WI38 (cell line): ENCODE data around the gene MITD1.
"Not testable (repeated sequence)": the region's sequence is repeated elsewhere in the genome, so short reads cannot be mapped to it uniquely, and the experiment has no call there.

Source experiments
- H3K4me3 ChIP-seq: 2 replicates; pipeline ENCODE4 v1.5.1; 2011; ENCODE audit warnings: low read depth, mild to moderate bottlenecking, control low read depth, low read length
- CTCF ChIP-seq: IDR thresholded peaks from 2 replicates; pipeline ENCODE4 v1.5.1; 2012; ENCODE audit warnings: low read depth, mild to moderate bottlenecking, control low read depth, low read length

The MITD1 gene

GRCh38 chr2:99198103-99198841, 17.4 kb upstream of the MITD1 start:
- TF ChIP-seq CTCF, result no peak
- H3K4me3 ChIP-seq, result no peak overlapping the region

- not testable (repeated sequence) for H3K4me3 ChIP-seq
Observed at GRCh38 chr2:99192364-99192763, 11.5 kb upstream of the MITD1 start.

GRCh38 chr2:99190548-99190947, 9.7 kb upstream of the MITD1 start:
- H3K4me3 ChIP-seq, result no peak overlapping the region
- no peak for TF ChIP-seq CTCF

- H3K4me3 ChIP-seq, result no peak overlapping the region
- TF ChIP-seq CTCF, result no peak
Observed at GRCh38 chr2:99188357-99188756, 7.5 kb upstream of the MITD1 start.

- H3K4me3 ChIP-seq, result no peak overlapping the region
- no peak for TF ChIP-seq CTCF
Observed at GRCh38 chr2:99187011-99187410, 6.2 kb upstream of the MITD1 start.

- TF ChIP-seq CTCF, result no peak
- no peak overlapping the region for H3K4me3 ChIP-seq
Observed at GRCh38 chr2:99184811-99185210, 4.0 kb upstream of the MITD1 start.

- H3K4me3 ChIP-seq, result no peak overlapping the region
- no peak for TF ChIP-seq CTCF
Observed at GRCh38 chr2:99183025-99183424, 2.2 kb upstream of the MITD1 start.

- TF ChIP-seq CTCF, result no peak
- H3K4me3 ChIP-seq, result peak overlapping the region; percentile 73
Observed at GRCh38 chr2:99181624-99182000, 754 bp upstream of the MITD1 start.
